Ovary (tissue), 9 donors: ENCODE data around the gene WWOX. TPM values are rescaled to one million over a fixed set of nuclear protein-coding genes. Genes with fewer than 3 reads are reported as not detected.

ENCODE experiments used
- DNase-seq, 5 donors: peaks; one replicate each; pipeline ENCODE4 v3.0.0-alpha.2; 2019 to 2020
- H3K27ac ChIP-seq, 2 donors: fragments of 200-600 bp; one replicate each; pipeline versions ENCODE4 v1.5.1 to v1.8.0; 2019 to 2022
- H3K27me3 ChIP-seq: fragments of 200-600 bp; one replicate; pipeline ENCODE4 v1.8.0; 2022
- H3K36me3 ChIP-seq: fragments of 200-600 bp; sonication (generic); one replicate; pipeline ENCODE4 v1.5.1; 2019
- H3K4me1 ChIP-seq: one replicate; pipeline ENCODE4 v1.8.1; 2013; ENCODE audit warnings: mild to moderate bottlenecking, moderate library complexity; ENCODE audit not compliant: insufficient read depth
- H3K4me3 ChIP-seq: fragments of 200-600 bp; sonication (generic); one replicate; pipeline ENCODE4 v1.5.1; 2017
- H3K9me3 ChIP-seq, 2 donors: fragments of 200-600 bp in 1 of 2; sonication (generic) in 1 of 2; one replicate each; pipeline versions ENCODE4 v1.5.1 to v1.8.1; 2013 to 2019; ENCODE audit warnings: mild to moderate bottlenecking in 1 of 2, moderate library complexity in 1 of 2
- CTCF ChIP-seq, 3 donors: fragments of 450-650 bp in 2 of 3; fragments of 200-600 bp in 1 of 3; IDR thresholded peaks; one replicate each; pipeline versions ENCODE4 v1.5.1 to v1.8.0; 2016 to 2022; ENCODE audit warnings: antibody characterized with exemption in 3 of 3, mild to moderate bottlenecking in 1 of 3
- EP300 ChIP-seq: sonication (generic); formaldehyde crosslinking; IDR thresholded peaks from one replicate; pipeline ENCODE4 v1.6.1; 2017; ENCODE audit warnings: antibody characterized with exemption
- POLR2A ChIP-seq: fragments of 450-650 bp; IDR thresholded peaks from one replicate; pipeline ENCODE4 v1.6.1; 2017; ENCODE audit warnings: antibody characterized with exemption, mild to moderate bottlenecking, moderate library complexity
- WGBS, 3 donors: extraction: QIAGEN DNeasy Blood & Tissue Kit in 1 of 3; methylation state at CpG; one replicate each; pipeline versions ENCODE4 v1.1.5 to v1.1.7; 2013 to 2017; 5-methylcytosine and 5-hydroxymethylcytosine counted together
- intact Hi-C, 4 donors: fragments of 100-400 bp; cut with DNase I; formaldehyde crosslinking; loops; one replicate each; pipeline versions ENCODE4 v1.11.0 to v1.15.1; 2022 to 2023
- polyA plus RNA-seq, 2 donors: library from polyadenylated mRNA; stranded (reverse); fragments of 200-250 nt in 1 of 2; fragments of 350-450 nt in 1 of 2; fragmentation: Illumina TruSeq in 1 of 2; extraction: RNeasy Lipid Tissue Mini Kit (QIAGEN cat#74804) in 1 of 2; gene quantifications; one replicate each; pipeline ENCODE4 v1.2.3, GENCODE V29; 2013 to 2014
- total RNA-seq, 7 donors: library from RNA; depleted of rRNA in 2 of 7; stranded (reverse); fragments of >200 nt in 2 of 7; fragmentation: NEBNext Ultra II Directional in 3 of 7; extraction: Animal tissue kit (Norgen Biotek cat#: 25700) in 3 of 7; gene quantifications; one replicate each; pipeline versions ENCODE4 v1.1.0 to v1.2.4, GENCODE V29; 2016 to 2023
- donor health status: DM: no; HTN: no; CAD: no; lungs with moderate emphysema.
- donor health status: DM: no; HTN: no; CAD: no.
- donor health status: Bipolar disorder and iron deficiency.
- donor health status: DM: yes; HTN: yes; CAD: no.
- donor health status: DM: no; HTN: no; CAD: no.
- donor health status: DM: yes; HTN: yes; CAD: no.

The WWOX gene
- total and polyA plus RNA-seq, 9 donors: 11.0 to 40.5 (median 25.2) TPM

- no peaks in the 10 kb centered on the region for H3K27me3 ChIP-seq
- TF ChIP-seq CTCF (IDR thresholded peaks at IDR 0.05): no peak
- no peak for TF ChIP-seq POLR2A
- TF ChIP-seq EP300: no peak
- peaks cover 2% of the 10 kb centered on the region for H3K4me1 ChIP-seq
- intact Hi-C loops: no loop called here
- DNase-seq: no peak
- no peak overlapping the region for H3K27ac ChIP-seq
- H3K4me3 ChIP-seq: no peak overlapping the region
- WGBS, 3 donors: 87 to 91% (median 88%) methylated on average over 9 of the region's 9 CpGs
- H3K9me3 ChIP-seq: no peaks in the 10 kb centered on the region
- no peaks in the 10 kb centered on the region for H3K36me3 ChIP-seq
These were observed 796.8 kb downstream of the WWOX start for GRCh38 chr16:78896280-78896679.

- H3K4me1 ChIP-seq: peaks cover 2% of the 10 kb centered on the region
- no peak overlapping the region for H3K4me3 ChIP-seq
- WGBS, 3 donors: 89 to 90% (median 90%) methylated on average over 5 of the region's 5 CpGs
- no peak overlapping the region for H3K27ac ChIP-seq
- TF ChIP-seq POLR2A: no peak
- TF ChIP-seq EP300: no peak
- no peak for TF ChIP-seq CTCF (IDR thresholded peaks at IDR 0.05)
- no peak for DNase-seq
- no peaks in the 10 kb centered on the region for H3K27me3 ChIP-seq
- H3K36me3 ChIP-seq: no peaks in the 10 kb centered on the region
- no peaks in the 10 kb centered on the region for H3K9me3 ChIP-seq
- intact Hi-C loops: no loop called here
These were observed 797.8 kb downstream of the WWOX start for GRCh38 chr16:78897299-78897698.

GRCh38 chr16:78900044-78900811 is 800.8 kb downstream of the WWOX start:
- WGBS, 3 donors: 89 to 91% (median 90%) methylated on average over 6 of the region's 6 CpGs
- H3K4me3 ChIP-seq: no peak overlapping the region
- no peak for TF ChIP-seq EP300
- TF ChIP-seq POLR2A: no peak
- TF ChIP-seq CTCF (IDR thresholded peaks at IDR 0.05): no peak
- H3K9me3 ChIP-seq: no peaks in the 10 kb centered on the region
- no peak for DNase-seq
- intact Hi-C loops: no loop called here
- no peaks in the 10 kb centered on the region for H3K36me3 ChIP-seq
- peaks cover 2% of the 10 kb centered on the region for H3K4me1 ChIP-seq
- H3K27ac ChIP-seq: no peak overlapping the region
- no peaks in the 10 kb centered on the region for H3K27me3 ChIP-seq

- no peak for DNase-seq
- Histone ChIP-seq H3K4me1 (peaks cover 2% of the 10 kb centered on the region), H3K9me3 (no peaks in the 10 kb centered on the region), H3K36me3 (no peaks in the 10 kb centered on the region), H3K4me3 (no peak overlapping the region), H3K27me3 (no peaks in the 10 kb centered on the region), H3K27ac (no peak overlapping the region)
- intact Hi-C loops: no loop called here
- WGBS, 3 donors: 91 to 97% (median 93%) methylated on average over 4 of the region's 4 CpGs
- TF ChIP-seq EP300 (no peak), CTCF (IDR thresholded peaks at IDR 0.05) (no peak), POLR2A (no peak)
These were observed 801.5 kb downstream of the WWOX start for GRCh38 chr16:78900966-78901365.
